Hepatocyte (in vitro differentiated cells): ENCODE results near the gene DIAPH3. TPM values are rescaled to one million over a fixed set of nuclear protein-coding genes. Genes with fewer than 3 reads are reported as not detected.

Experiments used
- DNase-seq: peaks from one replicate; pipeline ENCODE4 v3.0.0-alpha.2; 2016; ENCODE audit warnings: low spot score
- H2AFZ ChIP-seq: fragments of 200-600 bp; sonication (generic); 2 replicates; pipeline ENCODE4 v1.6.0; 2016; ENCODE audit warnings: antibody characterized with exemption, mild to moderate bottlenecking
- H3K27ac ChIP-seq: fragments of 200-600 bp; sonication (generic); 2 replicates; pipeline ENCODE4 v1.5.1; 2016; ENCODE audit warnings: mild to moderate bottlenecking
- H3K27me3 ChIP-seq: fragments of 200-600 bp; sonication (generic); 2 replicates; pipeline ENCODE4 v1.6.1; 2016
- H3K36me3 ChIP-seq: fragments of 200-600 bp; sonication (generic); replicated peaks from 2 replicates; pipeline ENCODE4 v1.5.1; 2016; ENCODE audit warnings: low read depth; ENCODE audit not compliant: insufficient read depth
- H3K4me1 ChIP-seq: fragments of 200-600 bp; sonication (generic); 2 replicates; pipeline ENCODE4 v1.5.1; 2016; ENCODE audit warnings: mild to moderate bottlenecking, moderate library complexity; ENCODE audit not compliant: insufficient read depth
- H3K4me2 ChIP-seq: fragments of 200-600 bp; sonication (generic); 2 replicates; pipeline ENCODE4 v1.6.0; 2016
- H3K4me3 ChIP-seq: fragments of 200-600 bp; sonication (generic); 2 replicates; pipeline ENCODE4 v1.5.1; 2016; ENCODE audit warnings: mild to moderate bottlenecking
- H3K79me2 ChIP-seq: fragments of 200-600 bp; sonication (generic); 2 replicates; pipeline ENCODE4 v1.6.0; 2017; ENCODE audit warnings: mild to moderate bottlenecking
- H3K9me2 ChIP-seq: fragments of 200-600 bp; sonication (generic); replicated peaks from 2 replicates; pipeline ENCODE4 v1.6.0; 2017; ENCODE audit warnings: mild to moderate bottlenecking; ENCODE audit not compliant: insufficient read depth
- H3K9me3 ChIP-seq: fragments of 200-600 bp; sonication (generic); 2 replicates; pipeline ENCODE4 v1.5.1; 2016; ENCODE audit warnings: low read depth, mild to moderate bottlenecking
- H4K20me1 ChIP-seq: fragments of 200-600 bp; sonication (generic); 2 replicates; pipeline ENCODE4 v1.6.0; 2016; ENCODE audit warnings: mild to moderate bottlenecking; ENCODE audit not compliant: insufficient read depth, poor library complexity, severe bottlenecking
- EZH2 ChIP-seq: fragments of 200-600 bp; sonication (generic); IDR thresholded peaks from 2 replicates; pipeline ENCODE4 v1.6.1; 2016; ENCODE audit warnings: antibody characterized with exemption, mild to moderate bottlenecking, borderline replicate concordance
- EZH2phosphoT487 ChIP-seq: fragments of 200-600 bp; sonication (generic); IDR thresholded peaks from one replicate; pipeline ENCODE4 v1.6.1; 2018; ENCODE audit warnings: antibody characterized with exemption, mild to moderate bottlenecking, low read depth, moderate library complexity; ENCODE audit not compliant: unreplicated experiment, severe bottlenecking
- WGBS: methylation state at CpG from one replicate; pipeline ENCODE4 v1.1.6; 2016; ENCODE audit warnings: low lambda C conversion rate; ENCODE audit errors: missing lambda C conversion rate; 5-methylcytosine and 5-hydroxymethylcytosine counted together
- polyA plus RNA-seq: library from polyadenylated mRNA; unstranded; fragments of >200 nt; fragmentation: Nextera tagmentation; extraction: Ambion mirVana; gene quantifications from 2 replicates; pipeline ENCODE4 v1.2.1, GENCODE V29; 2016
- total RNA-seq: library from RNA; depleted of rRNA; stranded (reverse); fragments of >200 nt; gene quantifications from 2 replicates; pipeline ENCODE4 v1.2.3, GENCODE V29; 2014
- TF ChIP-seq, protein P1 (sequence below): fragments of 200-600 bp; sonication (generic); IDR thresholded peaks from 2 replicates; pipeline ENCODE4 v1.5.1; 2016; ENCODE audit warnings: antibody characterized with exemption, mild to moderate bottlenecking; ENCODE audit not compliant: poor library complexity

DIAPH3 gene
- total and polyA plus RNA-seq, 2 experiments from 2014 or later = 4.7 to 7.9 TPM

DNA sequence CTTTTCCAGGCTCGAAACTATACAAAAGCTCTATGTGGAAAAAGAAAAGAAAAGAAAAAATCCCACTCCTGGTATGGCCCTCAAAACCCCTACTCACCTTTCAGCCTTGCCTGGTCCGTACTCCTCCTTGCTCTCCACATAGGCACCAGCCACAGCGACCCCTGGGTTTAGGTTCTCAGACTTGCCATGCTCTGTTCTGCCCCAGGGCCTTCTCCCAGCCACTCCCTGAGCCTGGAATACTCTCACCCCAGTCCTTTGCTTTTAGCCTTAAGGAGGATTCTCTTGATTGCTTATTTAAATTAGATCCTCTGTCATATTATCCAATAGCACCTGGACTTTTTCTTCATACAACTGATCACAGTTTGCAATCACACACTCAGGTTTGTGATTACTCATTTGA is 522.5 kb downstream of the DIAPH3 start:
- Histone ChIP-seq H3K9me3 (no peaks in the 10 kb centered on the region), H3K4me2 (no peak overlapping the region), H4K20me1 (no peaks in the 10 kb centered on the region), H3K27me3 (no peaks in the 10 kb centered on the region), H2AFZ (no peak overlapping the region), H3K4me3 (no peak overlapping the region), H3K27ac (no peak overlapping the region), H3K79me2 (no peaks in the 10 kb centered on the region), H3K9me2 (no peaks in the 10 kb centered on the region), H3K36me3 (no peaks in the 10 kb centered on the region), H3K4me1 (no peaks in the 10 kb centered on the region)
- TF ChIP-seq EZH2 = no peak
- no peak for DNase-seq
- 81% methylated on average over 3 of the region's 3 CpGs for WGBS

DNA sequence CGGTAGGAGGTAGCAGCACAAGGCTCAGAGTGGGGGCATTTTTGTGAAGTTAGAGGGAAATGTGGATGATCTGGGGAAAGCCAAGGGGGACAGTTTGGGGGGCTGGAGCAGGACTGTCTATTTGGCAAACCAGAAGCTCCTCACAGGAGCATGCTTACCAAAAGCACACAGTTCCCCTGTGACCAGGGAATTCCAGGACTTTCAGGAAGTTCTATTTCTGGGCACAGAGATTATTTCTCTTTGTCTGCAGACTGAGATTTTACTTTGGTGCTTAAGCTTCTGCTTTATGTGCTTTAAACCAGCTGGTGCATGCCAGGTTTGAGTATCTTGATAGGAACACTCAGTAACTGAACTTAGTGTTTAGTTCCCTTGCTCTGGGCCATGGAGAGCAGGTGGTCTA is 525.3 kb downstream of the DIAPH3 start:
- H3K9me2 ChIP-seq = no peaks in the 10 kb centered on the region
- no peaks in the 10 kb centered on the region for H3K36me3 ChIP-seq
- H3K79me2 ChIP-seq = no peaks in the 10 kb centered on the region
- 100% methylated on average over 1 of the region's 1 CpG for WGBS
- no peaks in the 10 kb centered on the region for H3K27me3 ChIP-seq
- no peak overlapping the region for H3K27ac ChIP-seq
- H4K20me1 ChIP-seq = no peaks in the 10 kb centered on the region
- no peak for TF ChIP-seq EZH2
- TF ChIP-seq EZH2phosphoT487 = no peak
- TF ChIP-seq, protein P1, sequence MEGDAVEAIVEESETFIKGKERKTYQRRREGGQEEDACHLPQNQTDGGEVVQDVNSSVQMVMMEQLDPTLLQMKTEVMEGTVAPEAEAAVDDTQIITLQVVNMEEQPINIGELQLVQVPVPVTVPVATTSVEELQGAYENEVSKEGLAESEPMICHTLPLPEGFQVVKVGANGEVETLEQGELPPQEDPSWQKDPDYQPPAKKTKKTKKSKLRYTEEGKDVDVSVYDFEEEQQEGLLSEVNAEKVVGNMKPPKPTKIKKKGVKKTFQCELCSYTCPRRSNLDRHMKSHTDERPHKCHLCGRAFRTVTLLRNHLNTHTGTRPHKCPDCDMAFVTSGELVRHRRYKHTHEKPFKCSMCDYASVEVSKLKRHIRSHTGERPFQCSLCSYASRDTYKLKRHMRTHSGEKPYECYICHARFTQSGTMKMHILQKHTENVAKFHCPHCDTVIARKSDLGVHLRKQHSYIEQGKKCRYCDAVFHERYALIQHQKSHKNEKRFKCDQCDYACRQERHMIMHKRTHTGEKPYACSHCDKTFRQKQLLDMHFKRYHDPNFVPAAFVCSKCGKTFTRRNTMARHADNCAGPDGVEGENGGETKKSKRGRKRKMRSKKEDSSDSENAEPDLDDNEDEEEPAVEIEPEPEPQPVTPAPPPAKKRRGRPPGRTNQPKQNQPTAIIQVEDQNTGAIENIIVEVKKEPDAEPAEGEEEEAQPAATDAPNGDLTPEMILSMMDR = no peak
- DNase-seq = no peak
- H3K4me2 ChIP-seq = no peak overlapping the region
- no peak overlapping the region for H3K4me3 ChIP-seq
- H3K4me1 ChIP-seq = no peaks in the 10 kb centered on the region
- H2AFZ ChIP-seq = no peak overlapping the region
- H3K9me3 ChIP-seq = no peaks in the 10 kb centered on the region

DNA sequence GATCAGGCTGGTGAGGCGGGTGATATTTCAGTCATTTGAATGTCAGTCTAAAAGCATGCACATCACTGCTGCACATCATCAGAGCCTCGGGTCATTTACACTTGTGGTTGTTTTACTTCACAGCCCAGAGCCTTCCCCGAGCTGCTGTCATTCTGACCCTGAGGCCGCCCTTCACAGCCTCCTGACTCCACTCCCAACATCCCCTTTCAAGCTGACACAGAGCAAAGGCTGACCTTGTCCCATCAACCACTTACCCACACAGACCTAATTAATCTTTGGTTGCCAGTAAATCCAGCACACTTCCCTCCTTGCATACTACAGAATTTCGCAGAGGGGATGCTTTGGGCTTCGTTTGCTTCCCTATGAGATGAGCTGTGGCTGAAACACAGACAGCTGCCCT is 528.1 kb downstream of the DIAPH3 start:
- Histone ChIP-seq H3K4me2 (no peak overlapping the region), H3K4me1 (no peaks in the 10 kb centered on the region), H3K27ac (no peak overlapping the region), H3K79me2 (no peaks in the 10 kb centered on the region), H4K20me1 (no peaks in the 10 kb centered on the region), H3K9me3 (no peaks in the 10 kb centered on the region), H3K9me2 (no peaks in the 10 kb centered on the region), H2AFZ (no peak overlapping the region), H3K36me3 (no peaks in the 10 kb centered on the region), H3K27me3 (no peaks in the 10 kb centered on the region), H3K4me3 (no peak overlapping the region)
- WGBS = 63% methylated on average over 6 of the region's 6 CpGs
- no peak for DNase-seq
- TF ChIP-seq, protein P1 = no peak
- TF ChIP-seq EZH2 (no peak), EZH2phosphoT487 (no peak)

DNA sequence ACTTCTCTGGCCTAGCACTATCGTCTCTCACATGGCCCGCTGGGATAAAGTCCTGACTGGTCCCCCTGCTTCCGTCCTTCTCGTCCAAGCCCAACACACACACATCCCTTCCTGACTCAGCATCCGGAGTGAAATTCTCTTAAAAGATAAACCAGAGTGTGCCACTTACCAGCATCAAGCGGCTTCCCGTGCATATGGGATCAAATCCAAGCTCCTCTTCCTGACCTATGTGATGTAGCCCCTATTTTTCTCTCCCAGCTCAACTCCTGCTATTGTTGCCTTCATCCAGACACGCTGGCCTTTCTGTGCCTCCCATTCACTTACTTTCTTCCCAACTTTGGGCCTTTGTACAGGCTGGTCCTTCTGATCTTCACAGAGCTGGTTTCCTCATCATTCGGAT is 530.4 kb downstream of the DIAPH3 start:
- no peaks in the 10 kb centered on the region for H3K9me2 ChIP-seq
- H3K27ac ChIP-seq = no peak overlapping the region
- H3K36me3 ChIP-seq = no peaks in the 10 kb centered on the region
- H2AFZ ChIP-seq = no peak overlapping the region
- H3K4me2 ChIP-seq = no peak overlapping the region
- H4K20me1 ChIP-seq = no peaks in the 10 kb centered on the region
- no peak for DNase-seq
- no peak for TF ChIP-seq EZH2
- TF ChIP-seq EZH2phosphoT487 = no peak
- TF ChIP-seq, protein P1 = no peak
- H3K9me3 ChIP-seq = no peaks in the 10 kb centered on the region
- H3K4me3 ChIP-seq = no peak overlapping the region
- no peaks in the 10 kb centered on the region for H3K27me3 ChIP-seq
- no peaks in the 10 kb centered on the region for H3K4me1 ChIP-seq
- H3K79me2 ChIP-seq = no peaks in the 10 kb centered on the region
- WGBS = 93% methylated on average over 9 of the region's 9 CpGs
